Activated T-helper 2 cell treated with anti-CD3 and anti-CD28 coated beads, Interferon-gamma antibody, Interleukin-2, Interleukin-4, amounts not matched to agents 10 μg/mL and 5 μg/mL and 100 μg/mL, durations not matched to agents 14 hours and 24 hours and 36 hours (primary cell): Measurements from ENCODE around the gene PSMB5. TPM values are rescaled to one million over a fixed set of nuclear protein-coding genes. Genes with fewer than 3 reads are reported as not detected.

Source experiments
- DNase-seq: peaks from one replicate; pipeline ENCODE4 v3.0.0; 2021; ENCODE audit warnings: low spot score
- H3K27ac Mint-ChIP-seq: one replicate; pipeline ENCODE4 v1.8.0; 2021; ENCODE audit warnings: mixed read lengths
- H3K27me3 Mint-ChIP-seq: one replicate; pipeline ENCODE4 v1.8.0; 2021; ENCODE audit warnings: low read depth, mixed read lengths
- H3K36me3 Mint-ChIP-seq: one replicate; pipeline ENCODE4 v1.8.0; 2021; ENCODE audit warnings: low read depth, mixed read lengths
- H3K4me1 Mint-ChIP-seq: one replicate; pipeline ENCODE4 v1.8.0; 2021; ENCODE audit warnings: low read depth, mixed read lengths
- H3K4me3 Mint-ChIP-seq: one replicate; pipeline ENCODE4 v1.8.0; 2021; ENCODE audit warnings: low read depth, mild to moderate bottlenecking, moderate library complexity, mixed read lengths
- H3K9me3 Mint-ChIP-seq: one replicate; pipeline ENCODE4 v1.8.0; 2021; ENCODE audit warnings: mixed read lengths
- intact Hi-C: fragments of 100-400 bp; cut with micrococcal nuclease; formaldehyde crosslinking; loops from one replicate; pipeline ENCODE4 v1.15.1; 2023
- total RNA-seq: library from RNA; stranded (reverse); gene quantifications from 2 replicates; pipeline ENCODE4 v1.2.3, GENCODE V29; 2022

Gene PSMB5
- total RNA-seq, 1 donor from 2014 or later: 124 TPM

GRCh38 chr14:23068789-23069412, 34.2 kb upstream of the PSMB5 start:
- intact Hi-C loops: loop anchor here (1.0 kb wide), 1 partner anchor 25 kb away; no protein-coding TSS in a partner anchor
- H3K9me3 Mint-ChIP-seq: no peaks in the 10 kb centered on the region
- H3K36me3 Mint-ChIP-seq: peaks cover 81% of the 10 kb centered on the region

GRCh38 chr14:23067847-23068788, 33.4 kb upstream of the PSMB5 start:
- no peaks in the 10 kb centered on the region for H3K27me3 Mint-ChIP-seq
- H3K27ac Mint-ChIP-seq: peak overlapping the region; percentile 49
- H3K9me3 Mint-ChIP-seq: no peaks in the 10 kb centered on the region
- intact Hi-C loops: no loop called here
- H3K36me3 Mint-ChIP-seq: peaks cover 87% of the 10 kb centered on the region
- DNase-seq: no peak
- H3K4me1 Mint-ChIP-seq: peaks cover 26% of the 10 kb centered on the region
- H3K4me3 Mint-ChIP-seq: no peak overlapping the region

More at GRCh38 chr14:23068789-23069412, 34.2 kb upstream of the PSMB5 start:
- Mint-ChIP-seq H3K4me3 (peak overlapping the region; percentile 54), H3K4me1 (peaks cover 26% of the 10 kb centered on the region), H3K27me3 (no peaks in the 10 kb centered on the region), H3K27ac (peak overlapping the region; percentile 49)
- DNase-seq: peak; percentile 70

GRCh38 chr14:23066855-23067744, 32.4 kb upstream of the PSMB5 start:
- Mint-ChIP-seq H3K4me3 (no peak overlapping the region), H3K9me3 (no peaks in the 10 kb centered on the region), H3K27ac (no peak overlapping the region), H3K27me3 (no peaks in the 10 kb centered on the region), H3K36me3 (peaks cover 87% of the 10 kb centered on the region), H3K4me1 (peaks cover 22% of the 10 kb centered on the region)
- intact Hi-C loops: no loop called here
- no peak for DNase-seq

- H3K9me3 Mint-ChIP-seq: no peaks in the 10 kb centered on the region
- peaks cover 15% of the 10 kb centered on the region for H3K4me1 Mint-ChIP-seq
- H3K4me3 Mint-ChIP-seq: no peak overlapping the region
- H3K27me3 Mint-ChIP-seq: no peaks in the 10 kb centered on the region
- DNase-seq: no peak
- H3K36me3 Mint-ChIP-seq: peaks cover 85% of the 10 kb centered on the region
- no peak overlapping the region for H3K27ac Mint-ChIP-seq
- intact Hi-C loops: no loop called here
Observed at GRCh38 chr14:23066368-23066767, 31.7 kb upstream of the PSMB5 start.

- H3K4me3 Mint-ChIP-seq: no peak overlapping the region
- H3K27me3 Mint-ChIP-seq: no peaks in the 10 kb centered on the region
- intact Hi-C loops: no loop called here
- peaks cover 87% of the 10 kb centered on the region for H3K36me3 Mint-ChIP-seq
- H3K9me3 Mint-ChIP-seq: no peaks in the 10 kb centered on the region
- no peak overlapping the region for H3K27ac Mint-ChIP-seq
- peaks cover 2% of the 10 kb centered on the region for H3K4me1 Mint-ChIP-seq
- no peak for DNase-seq
Observed at GRCh38 chr14:23063601-23064000, 28.9 kb upstream of the PSMB5 start.

- DNase-seq: no peak
- intact Hi-C loops: no loop called here
- Mint-ChIP-seq H3K4me3 (no peak overlapping the region), H3K36me3 (peaks cover 75% of the 10 kb centered on the region), H3K4me1 (peaks cover 6% of the 10 kb centered on the region), H3K27ac (no peak overlapping the region), H3K27me3 (peaks cover under 1% of the 10 kb centered on the region), H3K9me3 (no peaks in the 10 kb centered on the region)
Observed at GRCh38 chr14:23062002-23062401, 27.3 kb upstream of the PSMB5 start.

GRCh38 chr14:23060536-23061260, 26.0 kb upstream of the PSMB5 start:
- Mint-ChIP-seq H3K4me3 (no peak overlapping the region), H3K36me3 (peaks cover 62% of the 10 kb centered on the region), H3K4me1 (peaks cover 16% of the 10 kb centered on the region), H3K9me3 (no peaks in the 10 kb centered on the region), H3K27me3 (peaks cover 7% of the 10 kb centered on the region), H3K27ac (no peak overlapping the region)
- no peak for DNase-seq
- intact Hi-C loops: no loop called here

GRCh38 chr14:23058654-23059504, 24.2 kb upstream of the PSMB5 start:
- DNase-seq: no peak
- H3K4me1 Mint-ChIP-seq: peaks cover 16% of the 10 kb centered on the region
- no peaks in the 10 kb centered on the region for H3K9me3 Mint-ChIP-seq
- intact Hi-C loops: loop anchor here (1.0 to 5.0 kb wide), 2 partner anchors 52 to 73 kb away; no protein-coding TSS in a partner anchor
- H3K27me3 Mint-ChIP-seq: peaks cover 7% of the 10 kb centered on the region
- H3K36me3 Mint-ChIP-seq: peaks cover 44% of the 10 kb centered on the region
- peak overlapping the region; percentile 24 for H3K4me3 Mint-ChIP-seq
- no peak overlapping the region for H3K27ac Mint-ChIP-seq

GRCh38 chr14:23057757-23058653, 23.3 kb upstream of the PSMB5 start:
- Mint-ChIP-seq H3K36me3 (peaks cover 35% of the 10 kb centered on the region), H3K9me3 (no peaks in the 10 kb centered on the region), H3K4me3 (peak overlapping the region; percentile 84), H3K27ac (peak overlapping the region; percentile 51), H3K27me3 (peaks cover 7% of the 10 kb centered on the region), H3K4me1 (peaks cover 16% of the 10 kb centered on the region)
- DNase-seq: peak; percentile 79
- intact Hi-C loops: loop anchor here (1.0 to 5.0 kb wide), 4 partner anchors 23 to 72 kb away; partner anchors contain the start of gene PSMB5

GRCh38 chr14:23056956-23057756, 22.5 kb upstream of the PSMB5 start, which contains the start of gene CDH24:
CDH24 (minus strand) TSS chr14:23057520; CDS start chr14:23055733, 1,787 bp downstream.
- peak within 1 kb of the TSS; percentile 51 for H3K27ac Mint-ChIP-seq
- peaks cover 27% of the 10 kb centered on the region for H3K36me3 Mint-ChIP-seq
- H3K4me1 Mint-ChIP-seq: peaks cover 16% of the 10 kb centered on the region
- intact Hi-C loops: loop anchor here (1.0 to 5.0 kb wide), 4 partner anchors 22 to 127 kb away; partner anchors contain the start of gene PSMB5
- H3K9me3 Mint-ChIP-seq: no peaks in the 10 kb centered on the region
- peak within 1 kb of the TSS; percentile 84 for H3K4me3 Mint-ChIP-seq
- DNase-seq: peak; percentile 74
- peaks cover 7% of the 10 kb centered on the region for H3K27me3 Mint-ChIP-seq
